GM12864 (cell line): ENCODE measurements around the gene CDHR5.

Experiments
- DNase-seq: peaks from one replicate; pipeline ENCODE4 v3.0.0-alpha.2; 2011; ENCODE audit warnings: low read depth
- H3K4me3 ChIP-seq: 2 replicates; pipeline ENCODE4 v1.5.1; 2011; ENCODE audit warnings: mild to moderate bottlenecking, low read depth, low read length, control low read depth
- TF ChIP-seq, protein P1 (sequence below): IDR thresholded peaks from 2 replicates; pipeline ENCODE4 v1.5.1; 2011; ENCODE audit warnings: low read depth, mild to moderate bottlenecking, moderate library complexity, low read length, control low read depth, inconsistent platforms; ENCODE audit errors: missing control alignments

Gene CDHR5

GRCh38 chr11:608791-609251, 15.9 kb downstream of the CDHR5 start:
- no peak for DNase-seq
- TF ChIP-seq, protein P1, sequence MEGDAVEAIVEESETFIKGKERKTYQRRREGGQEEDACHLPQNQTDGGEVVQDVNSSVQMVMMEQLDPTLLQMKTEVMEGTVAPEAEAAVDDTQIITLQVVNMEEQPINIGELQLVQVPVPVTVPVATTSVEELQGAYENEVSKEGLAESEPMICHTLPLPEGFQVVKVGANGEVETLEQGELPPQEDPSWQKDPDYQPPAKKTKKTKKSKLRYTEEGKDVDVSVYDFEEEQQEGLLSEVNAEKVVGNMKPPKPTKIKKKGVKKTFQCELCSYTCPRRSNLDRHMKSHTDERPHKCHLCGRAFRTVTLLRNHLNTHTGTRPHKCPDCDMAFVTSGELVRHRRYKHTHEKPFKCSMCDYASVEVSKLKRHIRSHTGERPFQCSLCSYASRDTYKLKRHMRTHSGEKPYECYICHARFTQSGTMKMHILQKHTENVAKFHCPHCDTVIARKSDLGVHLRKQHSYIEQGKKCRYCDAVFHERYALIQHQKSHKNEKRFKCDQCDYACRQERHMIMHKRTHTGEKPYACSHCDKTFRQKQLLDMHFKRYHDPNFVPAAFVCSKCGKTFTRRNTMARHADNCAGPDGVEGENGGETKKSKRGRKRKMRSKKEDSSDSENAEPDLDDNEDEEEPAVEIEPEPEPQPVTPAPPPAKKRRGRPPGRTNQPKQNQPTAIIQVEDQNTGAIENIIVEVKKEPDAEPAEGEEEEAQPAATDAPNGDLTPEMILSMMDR = no peak
- no peak overlapping the region for H3K4me3 ChIP-seq

DNA sequence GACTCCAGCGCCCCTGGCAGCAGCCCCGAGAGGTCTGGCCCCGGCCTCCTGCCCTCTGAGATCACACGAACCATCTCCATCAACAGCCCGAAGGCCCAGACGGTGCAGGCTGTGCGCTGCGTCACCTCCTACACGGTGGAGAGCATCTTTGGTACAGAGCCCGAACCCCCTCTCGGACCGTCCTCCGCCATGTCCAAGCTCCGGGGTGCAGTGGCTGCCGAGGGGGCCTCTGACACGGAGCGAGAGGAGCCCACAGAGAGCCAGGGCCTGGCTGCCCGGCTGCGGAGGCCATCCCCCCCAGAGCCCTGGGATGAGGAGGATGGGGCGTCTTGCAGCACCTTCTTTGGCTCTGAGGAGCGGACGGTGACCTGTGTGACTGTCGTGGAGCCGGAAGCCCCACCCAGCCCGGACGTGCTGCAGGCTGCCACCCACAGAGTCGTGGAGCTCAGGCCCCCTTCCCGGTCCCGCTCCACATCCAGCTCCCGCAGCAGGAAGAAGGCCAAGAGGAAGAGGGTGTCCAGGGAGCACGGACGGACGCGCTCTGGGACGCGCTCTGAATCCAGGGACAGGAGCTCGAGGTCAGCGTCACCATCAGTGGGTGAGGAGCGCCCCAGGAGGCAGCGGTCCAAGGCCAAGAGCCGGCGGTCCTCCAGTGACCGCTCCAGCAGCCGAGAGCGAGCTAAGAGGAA, 16.6 kb downstream of the CDHR5 start:
- H3K4me3 ChIP-seq = no peak overlapping the region
- DNase-seq = no peak
- TF ChIP-seq, protein P1 = no peak

DNA sequence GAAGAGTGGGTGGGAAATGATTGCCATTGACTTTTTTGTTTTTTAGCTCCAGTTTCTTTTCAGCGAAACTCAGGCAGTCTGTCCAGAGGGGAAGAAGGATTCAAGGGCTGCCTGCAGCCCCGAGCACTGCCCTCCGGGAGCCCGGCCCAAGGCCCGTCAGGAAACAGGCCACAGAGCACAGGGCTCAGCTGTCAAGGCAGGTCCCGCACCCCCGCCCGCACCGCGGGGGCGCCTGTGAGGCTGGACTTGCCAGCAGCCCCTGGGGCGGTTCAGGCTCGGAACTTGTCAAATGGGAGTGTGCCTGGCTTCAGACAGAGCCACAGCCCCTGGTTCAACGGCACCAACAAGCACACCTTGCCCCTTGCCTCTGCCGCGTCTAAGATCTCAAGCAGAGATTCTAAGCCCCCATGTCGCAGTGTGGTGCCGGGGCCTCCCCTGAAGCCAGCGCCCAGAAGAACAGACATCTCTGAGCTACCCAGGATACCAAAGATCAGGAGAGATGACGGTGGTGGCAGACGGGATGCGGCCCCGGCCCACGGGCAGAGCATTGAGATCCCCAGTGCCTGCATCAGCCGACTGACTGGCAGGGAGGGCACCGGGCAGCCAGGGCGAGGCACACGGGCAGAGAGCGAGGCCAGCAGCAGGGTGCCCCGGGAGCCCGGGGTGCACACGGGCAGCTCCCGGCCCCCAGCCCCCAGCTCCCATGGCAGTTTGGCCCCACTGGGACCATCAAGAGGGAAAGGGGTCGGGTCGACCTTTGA, 17.6 kb downstream of the CDHR5 start:
- no peak for DNase-seq
- no peak overlapping the region for H3K4me3 ChIP-seq
- TF ChIP-seq, protein P1 = no peak

DNA sequence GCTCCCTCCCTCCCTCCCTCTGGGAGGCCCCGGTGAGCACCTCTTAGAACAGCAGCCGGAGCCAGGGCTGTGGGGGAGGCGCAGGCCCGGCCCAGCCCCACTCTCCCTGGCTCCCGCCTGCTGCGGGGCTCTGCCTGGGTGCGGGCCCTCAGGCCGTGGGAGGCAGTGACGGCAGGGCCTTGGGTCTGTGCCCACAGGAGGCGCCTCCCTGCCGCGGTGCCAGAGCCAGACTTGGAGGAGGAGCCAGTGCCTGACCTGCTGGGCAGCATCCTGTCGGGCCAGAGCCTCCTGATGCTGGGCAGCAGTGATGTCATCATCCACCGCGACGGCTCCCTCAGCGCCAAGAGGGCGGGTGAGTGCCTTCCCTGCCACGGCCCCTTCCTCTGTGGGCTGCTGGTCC, 18.5 kb downstream of the CDHR5 start:
- TF ChIP-seq, protein P1 = no peak
- no peak overlapping the region for H3K4me3 ChIP-seq
- DNase-seq = no peak

DNA sequence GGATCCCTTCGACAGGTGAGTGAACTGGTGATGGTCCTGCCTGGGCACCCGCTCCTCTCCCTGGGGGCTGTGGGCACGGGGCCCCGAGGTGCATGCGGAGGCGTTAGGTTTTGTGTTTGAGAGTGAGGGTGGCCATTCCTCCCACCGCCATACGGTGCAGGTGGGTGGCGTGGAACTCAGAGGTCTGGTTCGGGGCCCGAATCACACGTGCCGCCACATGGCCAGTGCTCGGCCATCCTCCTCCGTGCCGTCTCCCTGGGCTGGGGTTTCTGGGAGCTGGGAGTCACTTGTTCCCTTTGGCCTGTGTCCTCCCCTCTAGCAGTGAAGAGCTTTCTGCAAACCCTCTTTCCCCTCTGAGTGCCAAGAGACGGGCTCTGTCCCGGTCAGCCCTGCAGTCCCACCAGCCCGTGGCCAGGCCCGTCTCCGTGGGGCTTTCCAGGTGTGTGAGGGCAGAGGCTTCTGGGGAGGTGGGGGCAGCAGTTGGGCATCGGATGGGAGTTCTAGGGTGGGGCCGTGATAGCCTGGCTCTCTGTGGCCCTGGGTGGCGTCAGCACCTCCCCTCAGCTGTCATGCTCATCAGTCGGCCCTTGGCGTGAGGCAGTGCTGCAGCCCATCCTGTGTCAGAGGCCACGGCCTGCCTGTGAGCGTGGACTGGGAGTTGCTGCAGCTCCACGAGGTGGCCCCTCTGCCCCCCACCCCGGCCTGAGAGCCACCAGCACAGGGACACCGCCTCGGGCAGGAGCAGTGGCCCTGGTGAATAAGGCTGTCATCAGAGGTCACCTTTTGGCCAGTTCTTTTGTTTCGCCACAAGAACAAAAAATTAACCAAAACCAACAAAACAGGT, 19.2 kb downstream of the CDHR5 start:
- TF ChIP-seq, protein P1 = no peak
- no peak for DNase-seq
- H3K4me3 ChIP-seq = no peak overlapping the region

DNA sequence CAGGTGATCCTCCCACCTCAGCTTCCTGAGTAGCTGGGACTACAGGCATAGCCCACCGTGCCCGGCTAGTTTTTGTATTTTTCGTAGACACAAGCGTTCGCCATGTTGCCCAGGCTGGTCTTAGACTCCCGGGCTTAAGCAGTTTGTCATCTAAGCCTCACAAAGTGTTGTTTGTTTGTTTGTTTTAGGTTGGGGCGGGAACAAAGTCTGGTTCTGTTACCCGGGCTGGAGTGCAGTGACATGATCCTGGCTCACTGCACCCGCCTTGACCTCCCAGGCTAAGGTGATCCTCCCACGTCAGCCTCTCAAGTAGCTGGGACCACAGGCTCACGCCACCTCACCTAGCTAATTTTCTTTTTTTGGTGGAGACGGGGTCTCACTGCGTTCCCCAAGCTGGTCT, 21.6 kb downstream of the CDHR5 start:
- DNase-seq = no peak
- TF ChIP-seq, protein P1 = no peak
- H3K4me3 ChIP-seq = no peak overlapping the region
